ENCODE data around the gene ADAMTS2. TPM values are rescaled to one million over a fixed set of nuclear protein-coding genes. Genes with fewer than 3 reads are reported as not detected.

ADAMTS2 gene
- total RNA-seq, 1 experiment from 2014 or later = not detected

DNA sequence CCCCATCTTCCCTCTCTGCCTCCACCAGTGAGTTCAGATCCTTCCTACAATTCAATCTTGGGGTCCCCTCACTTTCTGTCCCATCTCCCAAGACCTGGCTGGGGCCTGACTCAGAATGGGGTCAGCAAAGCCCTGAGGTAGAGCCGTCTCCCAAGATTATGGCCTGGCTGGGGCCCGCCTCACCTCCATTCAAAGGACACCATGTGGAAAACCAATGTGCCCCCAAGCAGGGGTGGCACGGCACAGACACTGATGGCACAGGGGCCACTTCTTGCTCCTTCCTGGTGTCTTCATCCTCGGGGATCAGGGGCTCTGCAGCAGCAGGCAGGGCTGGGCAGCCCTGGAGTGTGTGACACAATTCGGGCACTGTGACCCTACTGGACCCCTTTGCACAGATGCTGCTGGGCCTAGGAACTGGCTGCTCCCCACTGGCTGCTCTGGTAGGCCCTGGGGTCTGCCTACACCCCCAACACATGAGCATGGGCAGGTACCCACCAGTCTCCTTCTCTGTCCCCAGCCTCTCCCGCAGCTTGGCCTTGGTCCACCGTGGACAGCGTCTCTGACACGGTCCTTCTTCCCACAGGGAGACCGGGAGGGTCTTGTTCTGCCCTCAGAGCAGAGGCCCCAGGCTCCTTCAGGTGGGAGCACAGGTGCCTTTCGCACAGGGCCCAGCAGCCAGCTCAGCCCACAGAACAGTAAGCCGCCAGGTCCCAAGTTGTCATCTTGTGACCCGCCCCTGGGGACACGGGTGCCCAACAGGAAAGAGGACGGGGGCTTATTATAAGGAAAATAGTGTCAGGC, 89.5 kb downstream of the ADAMTS2 start:
- Histone ChIP-seq H4K20me1 (ENCODE audit: insufficient read depth, low read depth, low read length) (no peaks in the 10 kb centered on the region), H3K4me2 (ENCODE audit: low read depth, low read length, poor library complexity, severe bottlenecking) (no peak overlapping the region), H3K27me3 (ENCODE audit: low read length) (no peaks in the 10 kb centered on the region), H3K9ac (ENCODE audit: low read length) (no peak overlapping the region), H3K79me2 (ENCODE audit: low read length) (no peaks in the 10 kb centered on the region), H3K9me3 (ENCODE audit: low read length) (no peaks in the 10 kb centered on the region), H3K4me1 (ENCODE audit: low read length) (no peaks in the 10 kb centered on the region), H3K27ac (ENCODE audit: low read length) (no peak overlapping the region), H3K4me3 (ENCODE audit: low read length) (no peak overlapping the region), H3K36me3 (ENCODE audit: insufficient read depth, low read length) (no peaks in the 10 kb centered on the region), H2AFZ (ENCODE audit: low read length) (no peak overlapping the region), H3K9me2 (replicated peaks; ENCODE audit: insufficient read depth, low read length) (no peaks in the 10 kb centered on the region)
- DNase-seq = no peak

DNA sequence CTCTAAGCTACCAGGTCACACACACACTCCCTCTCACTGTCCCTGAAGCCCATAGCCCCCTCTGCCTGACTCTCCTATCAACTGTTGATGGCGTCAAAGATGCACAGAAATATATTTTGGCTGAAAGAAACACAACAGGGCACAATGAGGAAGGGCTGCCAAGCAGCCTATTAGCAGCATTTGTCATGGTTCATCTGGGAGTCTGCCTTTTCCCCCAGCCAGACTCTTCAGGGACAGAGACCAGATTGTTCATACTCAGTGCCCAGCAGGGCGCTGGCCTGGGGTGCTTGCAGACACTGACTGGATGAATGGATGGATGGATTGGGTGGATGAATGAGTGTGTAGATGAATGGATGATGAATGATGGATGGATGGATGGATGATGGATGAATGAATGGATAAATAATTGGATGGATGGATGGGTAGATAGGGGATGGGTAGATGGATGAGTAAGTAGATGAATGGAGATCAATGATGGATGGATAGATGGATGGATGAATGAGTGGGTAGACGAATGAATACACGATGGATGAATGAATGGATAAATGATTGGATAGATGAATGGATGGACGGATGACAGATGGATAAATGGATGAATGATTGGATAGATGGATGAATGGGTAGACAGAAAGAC, 90.5 kb downstream of the ADAMTS2 start:
- Histone ChIP-seq H3K9me3 (ENCODE audit: low read length) (no peaks in the 10 kb centered on the region), H3K27ac (ENCODE audit: low read length) (no peak overlapping the region), H3K79me2 (ENCODE audit: low read length) (no peaks in the 10 kb centered on the region), H3K9me2 (replicated peaks; ENCODE audit: insufficient read depth, low read length) (no peaks in the 10 kb centered on the region), H3K4me2 (ENCODE audit: low read depth, low read length, poor library complexity, severe bottlenecking) (no peak overlapping the region), H3K9ac (ENCODE audit: low read length) (no peak overlapping the region), H2AFZ (ENCODE audit: low read length) (no peak overlapping the region), H4K20me1 (ENCODE audit: insufficient read depth, low read depth, low read length) (no peaks in the 10 kb centered on the region), H3K4me3 (ENCODE audit: low read length) (no peak overlapping the region), H3K27me3 (ENCODE audit: low read length) (no peaks in the 10 kb centered on the region; the same call in 1 of the 2 replicates), H3K4me1 (ENCODE audit: low read length) (no peaks in the 10 kb centered on the region), H3K36me3 (ENCODE audit: insufficient read depth, low read length) (no peaks in the 10 kb centered on the region)
- DNase-seq = no peak

DNA sequence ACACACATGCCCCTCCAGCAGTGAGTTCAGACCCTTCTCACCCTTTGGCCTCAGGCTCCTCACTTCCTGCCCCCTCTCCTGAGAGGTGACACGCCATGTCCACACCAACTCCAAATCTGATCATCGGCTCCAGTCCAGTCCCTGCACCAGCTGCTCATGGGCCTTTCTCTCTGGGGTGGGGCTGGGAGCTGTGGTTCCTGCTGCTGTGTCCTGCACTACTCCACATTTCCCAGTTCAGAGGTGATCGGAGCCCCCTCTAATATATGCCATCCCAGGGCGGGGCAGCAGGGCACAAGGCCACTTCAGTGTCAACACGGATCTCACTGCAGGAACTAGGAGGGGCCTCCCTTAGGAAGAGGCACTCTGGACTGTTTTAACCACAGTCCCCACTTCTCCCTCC, 91.5 kb downstream of the ADAMTS2 start:
- Histone ChIP-seq H2AFZ (ENCODE audit: low read length) (no peak overlapping the region), H3K9me3 (ENCODE audit: low read length) (no peaks in the 10 kb centered on the region), H3K36me3 (ENCODE audit: insufficient read depth, low read length) (no peaks in the 10 kb centered on the region), H3K4me3 (ENCODE audit: low read length) (no peak overlapping the region), H3K4me2 (ENCODE audit: low read depth, low read length, poor library complexity, severe bottlenecking) (no peak overlapping the region), H3K9me2 (replicated peaks; ENCODE audit: insufficient read depth, low read length) (no peaks in the 10 kb centered on the region), H3K4me1 (ENCODE audit: low read length) (no peaks in the 10 kb centered on the region), H3K27ac (ENCODE audit: low read length) (no peak overlapping the region), H3K27me3 (ENCODE audit: low read length) (peaks cover 2% of the 10 kb centered on the region; the same call in 1 of the 2 replicates), H4K20me1 (ENCODE audit: insufficient read depth, low read depth, low read length) (no peaks in the 10 kb centered on the region), H3K9ac (ENCODE audit: low read length) (no peak overlapping the region), H3K79me2 (ENCODE audit: low read length) (no peaks in the 10 kb centered on the region)
- no peak for DNase-seq

DNA sequence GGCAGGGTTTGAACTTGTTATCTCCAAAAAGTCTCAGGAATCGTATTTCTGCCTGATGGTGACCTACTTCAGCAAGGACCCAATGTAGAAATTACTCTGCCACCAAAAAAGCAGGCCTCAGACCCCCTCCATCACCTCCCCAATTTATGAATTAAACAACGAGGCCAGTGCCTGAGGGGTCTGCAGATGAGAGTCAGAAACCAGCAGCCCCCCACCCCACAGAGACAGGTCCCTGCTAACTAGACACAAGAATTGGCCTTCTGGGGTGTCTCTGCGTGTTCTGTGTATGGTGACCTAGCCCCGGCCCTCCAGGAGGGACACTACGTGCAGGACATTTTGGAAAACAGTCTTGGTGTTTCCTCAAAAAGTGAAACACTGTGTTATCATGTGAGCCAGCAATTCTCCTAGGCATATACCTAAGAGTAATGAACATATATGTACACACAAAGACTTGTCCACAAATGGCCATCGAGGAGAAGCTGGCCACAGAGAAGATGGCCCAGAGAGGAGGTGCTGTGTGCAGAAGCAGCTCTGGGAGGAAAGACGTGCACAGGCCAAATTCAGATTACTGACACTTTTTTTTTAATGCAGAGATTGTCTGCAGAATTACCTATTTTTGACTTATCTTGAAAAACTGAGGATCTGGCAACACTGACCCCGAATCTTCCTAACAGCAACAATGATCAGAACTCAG, 93.8 kb downstream of the ADAMTS2 start:
- no peak overlapping the region for H3K4me2 ChIP-seq (ENCODE audit: low read depth, low read length, poor library complexity, severe bottlenecking)
- no peaks in the 10 kb centered on the region for H3K4me1 ChIP-seq (ENCODE audit: low read length)
- no peaks in the 10 kb centered on the region for H4K20me1 ChIP-seq (ENCODE audit: insufficient read depth, low read depth, low read length)
- H3K27me3 ChIP-seq (ENCODE audit: low read length) = peaks cover 2% of the 10 kb centered on the region; the same call in 1 of the 2 replicates
- peaks cover 6% of the 10 kb centered on the region for H3K9me3 ChIP-seq (ENCODE audit: low read length)
- no peaks in the 10 kb centered on the region for H3K79me2 ChIP-seq (ENCODE audit: low read length)
- H3K4me3 ChIP-seq (ENCODE audit: low read length) = no peak overlapping the region
- H3K27ac ChIP-seq (ENCODE audit: low read length) = no peak overlapping the region
- no peak overlapping the region for H2AFZ ChIP-seq (ENCODE audit: low read length)
- H3K36me3 ChIP-seq (ENCODE audit: insufficient read depth, low read length) = no peaks in the 10 kb centered on the region
- no peak overlapping the region for H3K9ac ChIP-seq (ENCODE audit: low read length)
- DNase-seq = no peak
- no peaks in the 10 kb centered on the region for H3K9me2 ChIP-seq (replicated peaks; ENCODE audit: insufficient read depth, low read length)

DNA sequence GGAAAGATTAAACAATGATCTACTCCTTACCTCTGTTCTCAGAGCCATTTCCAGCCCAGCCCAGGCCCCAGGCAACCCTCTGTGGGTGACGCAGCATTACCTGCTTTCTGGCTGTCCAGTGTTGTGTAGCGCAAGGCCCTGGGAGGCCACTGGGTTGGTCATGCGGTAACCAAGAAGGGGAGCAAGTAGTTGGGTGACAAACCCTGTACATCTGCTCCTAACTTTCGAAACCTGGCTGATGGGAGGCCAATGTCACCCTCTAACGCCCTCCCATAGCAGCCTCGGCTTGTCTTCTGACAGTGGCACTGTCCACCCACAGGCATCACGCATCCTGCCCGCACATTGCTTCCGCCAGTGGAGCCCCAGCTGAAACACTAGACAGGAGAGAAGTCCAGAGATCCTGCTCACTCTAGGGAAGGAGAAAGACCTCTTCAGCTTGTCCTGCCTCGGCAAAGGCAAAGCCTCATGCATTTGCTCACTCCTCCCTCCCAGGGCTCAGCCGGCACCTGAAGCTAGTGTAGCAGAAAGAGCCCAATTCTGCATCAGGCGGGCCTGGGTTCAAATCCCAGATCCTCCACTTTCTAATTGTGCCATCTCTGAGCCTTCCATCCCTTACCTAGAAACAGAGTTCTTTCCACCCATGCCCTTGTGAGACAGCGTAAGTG, 94.6 kb downstream of the ADAMTS2 start:
- Histone ChIP-seq H3K9me2 (replicated peaks; ENCODE audit: insufficient read depth, low read length) (no peaks in the 10 kb centered on the region), H3K27ac (ENCODE audit: low read length) (no peak overlapping the region), H3K9ac (ENCODE audit: low read length) (no peak overlapping the region), H2AFZ (ENCODE audit: low read length) (no peak overlapping the region), H3K4me2 (ENCODE audit: low read depth, low read length, poor library complexity, severe bottlenecking) (no peak overlapping the region), H3K9me3 (ENCODE audit: low read length) (peaks cover 6% of the 10 kb centered on the region), H3K27me3 (ENCODE audit: low read length) (peaks cover 2% of the 10 kb centered on the region; the same call in 1 of the 2 replicates), H3K79me2 (ENCODE audit: low read length) (no peaks in the 10 kb centered on the region), H3K4me3 (ENCODE audit: low read length) (no peak overlapping the region), H4K20me1 (ENCODE audit: insufficient read depth, low read depth, low read length) (no peaks in the 10 kb centered on the region), H3K36me3 (ENCODE audit: insufficient read depth, low read length) (no peaks in the 10 kb centered on the region), H3K4me1 (ENCODE audit: low read length) (no peaks in the 10 kb centered on the region)
- DNase-seq = no peak

DNA sequence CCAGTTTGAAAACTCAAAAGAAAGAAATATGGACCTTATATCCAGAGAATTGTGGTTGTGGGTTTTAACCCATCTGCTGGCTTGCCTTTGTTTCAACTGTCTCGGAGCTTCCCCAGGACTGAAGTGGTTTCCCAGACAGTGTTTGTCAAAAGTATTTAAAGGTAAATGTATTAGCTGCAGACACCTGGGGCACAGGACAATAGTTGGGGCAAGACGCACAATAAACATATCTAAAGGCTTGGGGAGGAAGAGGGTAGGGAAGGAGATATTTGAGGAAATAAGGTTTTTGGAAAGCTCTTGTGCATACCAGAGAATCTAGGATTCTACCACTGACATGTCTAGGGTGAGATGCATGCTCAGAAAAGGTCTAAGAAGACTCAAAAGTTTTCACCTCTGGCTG, 99.0 kb downstream of the ADAMTS2 start:
- DNase-seq = no peak

DNA sequence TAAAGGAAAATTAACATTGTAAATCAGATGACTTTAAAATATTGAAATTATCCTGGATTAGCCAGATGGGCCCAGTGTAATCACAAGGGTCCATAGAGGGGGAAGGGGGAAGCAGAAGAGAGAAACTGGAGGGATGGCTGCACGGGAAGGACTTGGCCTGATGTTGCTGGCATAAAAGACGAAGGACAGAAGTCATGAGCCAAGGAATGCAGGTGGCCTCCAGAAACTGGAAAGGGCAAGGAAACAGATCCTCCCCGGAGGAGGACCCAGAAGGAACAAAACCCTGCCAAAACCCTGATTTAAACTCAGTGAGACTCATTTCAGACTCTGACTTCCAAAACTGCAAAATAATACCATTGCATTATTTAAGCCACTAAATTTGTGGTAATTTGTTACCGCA, 100.2 kb downstream of the ADAMTS2 start:
- H3K27me3 ChIP-seq (ENCODE audit: low read length) = peaks cover 2% of the 10 kb centered on the region; the same call in 1 of the 2 replicates
- H3K27ac ChIP-seq (ENCODE audit: low read length) = no peak overlapping the region
- peaks cover 6% of the 10 kb centered on the region for H3K9me3 ChIP-seq (ENCODE audit: low read length)
- no peaks in the 10 kb centered on the region for H3K9me2 ChIP-seq (replicated peaks; ENCODE audit: insufficient read depth, low read length)
- H3K79me2 ChIP-seq (ENCODE audit: low read length) = no peaks in the 10 kb centered on the region
- H2AFZ ChIP-seq (ENCODE audit: low read length) = no peak overlapping the region
- H3K9ac ChIP-seq (ENCODE audit: low read length) = no peak overlapping the region
- no peaks in the 10 kb centered on the region for H3K4me1 ChIP-seq (ENCODE audit: low read length)
- no peak for DNase-seq
- H3K4me2 ChIP-seq (ENCODE audit: low read depth, low read length, poor library complexity, severe bottlenecking) = no peak overlapping the region
- H3K36me3 ChIP-seq (ENCODE audit: insufficient read depth, low read length) = no peaks in the 10 kb centered on the region
- H3K4me3 ChIP-seq (ENCODE audit: low read length) = no peak overlapping the region
- no peaks in the 10 kb centered on the region for H4K20me1 ChIP-seq (ENCODE audit: insufficient read depth, low read depth, low read length)

More for the DNA sequence above, 99.0 kb downstream of the ADAMTS2 start:
- Histone ChIP-seq H3K79me2 (ENCODE audit: low read length) (no peaks in the 10 kb centered on the region), H3K27me3 (ENCODE audit: low read length) (peaks cover 2% of the 10 kb centered on the region; the same call in 1 of the 2 replicates), H3K4me2 (ENCODE audit: low read depth, low read length, poor library complexity, severe bottlenecking) (no peak overlapping the region), H3K27ac (ENCODE audit: low read length) (no peak overlapping the region), H3K9me3 (ENCODE audit: low read length) (peaks cover 6% of the 10 kb centered on the region), H2AFZ (ENCODE audit: low read length) (no peak overlapping the region), H3K9ac (ENCODE audit: low read length) (no peak overlapping the region), H3K9me2 (replicated peaks; ENCODE audit: insufficient read depth, low read length) (no peaks in the 10 kb centered on the region), H3K36me3 (ENCODE audit: insufficient read depth, low read length) (no peaks in the 10 kb centered on the region), H3K4me3 (ENCODE audit: low read length) (no peak overlapping the region), H3K4me1 (ENCODE audit: low read length) (no peaks in the 10 kb centered on the region), H4K20me1 (ENCODE audit: insufficient read depth, low read depth, low read length) (no peaks in the 10 kb centered on the region)

GRCh38 chr5:179244044-179244443, 101.2 kb downstream of the ADAMTS2 start:
- H3K27me3 ChIP-seq (ENCODE audit: low read length) = no peaks in the 10 kb centered on the region
- H3K9me3 ChIP-seq (ENCODE audit: low read length) = peaks cover 6% of the 10 kb centered on the region
- H3K36me3 ChIP-seq (ENCODE audit: insufficient read depth, low read length) = no peaks in the 10 kb centered on the region
- H4K20me1 ChIP-seq (ENCODE audit: insufficient read depth, low read depth, low read length) = no peaks in the 10 kb centered on the region
- H3K4me1 ChIP-seq (ENCODE audit: low read length) = no peaks in the 10 kb centered on the region
- no peaks in the 10 kb centered on the region for H3K79me2 ChIP-seq (ENCODE audit: low read length)
- no peaks in the 10 kb centered on the region for H3K9me2 ChIP-seq (replicated peaks; ENCODE audit: insufficient read depth, low read length)
- H3K4me2 ChIP-seq (ENCODE audit: low read depth, low read length, poor library complexity, severe bottlenecking) = no peak overlapping the region
- H3K9ac ChIP-seq (ENCODE audit: low read length) = no peak overlapping the region
- no peak overlapping the region for H2AFZ ChIP-seq (ENCODE audit: low read length)
- no peak for DNase-seq
- no peak overlapping the region for H3K27ac ChIP-seq (ENCODE audit: low read length)
- H3K4me3 ChIP-seq (ENCODE audit: low read length) = no peak overlapping the region
